ENCODE results near the gene SPO11.

DNA sequence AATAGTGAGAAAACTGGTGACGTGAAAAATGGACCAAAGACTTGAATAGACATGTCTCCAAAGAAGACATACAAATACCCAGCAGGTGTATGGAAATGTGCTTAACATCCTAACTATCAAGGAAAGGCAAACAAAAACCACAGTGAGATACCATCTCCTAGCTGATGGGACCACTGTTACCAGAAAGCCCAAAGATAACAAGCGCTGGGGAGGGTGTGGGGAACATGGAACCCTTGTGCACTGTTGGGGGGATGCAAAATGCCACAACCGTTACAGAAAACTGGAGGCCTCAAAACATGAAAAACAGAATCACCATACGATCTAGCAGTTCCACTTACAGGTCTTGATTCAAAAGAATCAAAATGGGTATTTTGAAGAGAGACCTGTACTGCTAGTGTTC, 41.8 kb downstream of the SPO11 start:
- TF ChIP-seq CTCF (IDR thresholded peaks at IDR 0.05) (no peak), POLR2A (IDR thresholded peaks at IDR 0.05) (no peak)

Measured in Peyer's patch (tissue), 4 donors.